ENCODE data around the gene OR2G3. TPM values are rescaled to one million over a fixed set of nuclear protein-coding genes. Genes with fewer than 3 reads are reported as not detected.

OR2G3 gene
- total RNA-seq, 1 experiment from 2014 or later: not detected

Small RNA genes within 50 kb of the gene (small RNA-seq; reads per million reads assigned to genes)
- 0 reads per million in 2 experiments for gene RF00026

Other genes starting within 250 kb of the OR2G3 start
- not detected in 2 replicates for gene NLRP3, start 189.4 kb upstream of the OR2G3 start, total RNA-seq (2014; rRNA removed; shearing (Covaris generic))
- gene OR2B11, start 147.5 kb upstream of the OR2G3 start, total RNA-seq (2014; rRNA removed; shearing (Covaris generic)): not detected in 2 replicates
- not detected in 2 replicates for gene OR2C3, start 69.1 kb upstream of the OR2G3 start, total RNA-seq (2014; rRNA removed; shearing (Covaris generic))
- gene GCSAML, start 56.5 kb upstream of the OR2G3 start, total RNA-seq (2014; rRNA removed; shearing (Covaris generic)): not detected in 2 replicates
- gene OR2G2, start 17.2 kb upstream of the OR2G3 start, total RNA-seq (2014; rRNA removed; shearing (Covaris generic)): not detected in 2 replicates
- gene OR13G1, start 74.2 kb downstream of the OR2G3 start, total RNA-seq (2014; rRNA removed; shearing (Covaris generic)): not detected in 2 replicates
- gene OR6F1, start 111.1 kb downstream of the OR2G3 start, total RNA-seq (2014; rRNA removed; shearing (Covaris generic)): not detected in 2 replicates
- gene OR14K1, start 133.0 kb downstream of the OR2G3 start, total RNA-seq (2014; rRNA removed; shearing (Covaris generic)): not detected in 2 replicates
- gene OR14A2, start 142.6 kb downstream of the OR2G3 start, total RNA-seq (2014; rRNA removed; shearing (Covaris generic)): not detected in 2 replicates
- gene OR1C1, start 155.0 kb downstream of the OR2G3 start, total RNA-seq (2014; rRNA removed; shearing (Covaris generic)): 0.02 TPM in 1 of 2 replicates, not detected in the other
- gene OR14A16, start 218.5 kb downstream of the OR2G3 start, total RNA-seq (2014; rRNA removed; shearing (Covaris generic)): not detected in 2 replicates
- gene OR11L1, start 236.3 kb downstream of the OR2G3 start, total RNA-seq (2014; rRNA removed; shearing (Covaris generic)): not detected in 2 replicates

Measured in NCI-H460 (cell line).